Right hindlimb (tissue), 1 donor: ENCODE measurements around the gene SORCS2.

Experiments
- DNase-seq: peaks from one replicate; pipeline ENCODE4 v3.0.0-alpha.2; 2018

SORCS2 gene

GRCh38 chr4:7192252-7193029, at the start of gene SORCS2:
SORCS2 (plus strand) TSS chr4:7192538.
- DNase-seq: peak; percentile 88

DNA sequence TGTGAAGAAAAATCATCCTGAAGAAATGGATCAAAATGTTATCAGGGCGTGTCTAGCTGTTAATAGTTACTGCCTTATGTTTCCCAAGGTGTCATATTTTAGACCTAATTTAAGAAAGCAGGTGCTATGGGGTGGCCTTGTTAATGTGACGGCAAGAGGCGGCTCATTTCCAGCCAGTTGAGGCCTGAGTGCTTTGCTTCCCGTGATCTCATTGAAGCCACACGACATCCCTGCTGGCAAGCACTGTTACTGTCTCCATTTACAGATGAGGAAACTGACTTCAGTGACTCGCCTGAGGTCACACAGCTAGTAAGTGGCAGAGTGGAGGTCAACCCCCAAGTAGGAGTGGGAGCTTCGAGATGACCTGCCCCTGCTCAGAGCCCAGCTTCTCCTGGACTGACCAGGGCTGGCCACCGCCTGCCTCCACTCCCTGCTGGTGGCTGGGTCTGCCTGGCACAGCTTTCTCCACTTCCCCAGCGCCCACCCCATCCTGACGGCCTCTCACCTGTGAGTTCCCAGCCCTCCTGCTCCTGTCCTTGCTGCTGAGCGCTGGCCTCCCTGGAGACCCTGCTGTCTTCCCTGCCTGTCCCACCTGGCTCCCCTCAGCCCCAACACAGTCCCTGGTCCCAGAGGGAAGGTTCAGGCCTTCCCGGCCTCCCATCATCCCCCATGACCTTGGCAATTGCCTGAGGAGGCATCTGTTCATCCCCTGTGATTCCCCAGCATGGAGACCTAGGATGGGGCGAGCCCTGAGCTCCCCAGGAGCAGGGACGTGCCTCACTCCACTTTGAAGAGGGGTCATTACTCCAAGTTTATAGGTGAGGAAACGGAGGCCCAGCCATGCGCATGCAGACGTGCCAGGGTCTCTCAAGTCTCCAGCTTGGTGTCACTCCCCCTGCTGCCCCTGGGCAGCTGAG, 47.7 kb upstream of the SORCS2 start:
- DNase-seq: no peak

GRCh38 chr4:7145291-7145934, 46.9 kb upstream of the SORCS2 start:
- DNase-seq: no peak

- no peak for DNase-seq
Measured at GRCh38 chr4:7146059-7146785, 46.1 kb upstream of the SORCS2 start.

DNA sequence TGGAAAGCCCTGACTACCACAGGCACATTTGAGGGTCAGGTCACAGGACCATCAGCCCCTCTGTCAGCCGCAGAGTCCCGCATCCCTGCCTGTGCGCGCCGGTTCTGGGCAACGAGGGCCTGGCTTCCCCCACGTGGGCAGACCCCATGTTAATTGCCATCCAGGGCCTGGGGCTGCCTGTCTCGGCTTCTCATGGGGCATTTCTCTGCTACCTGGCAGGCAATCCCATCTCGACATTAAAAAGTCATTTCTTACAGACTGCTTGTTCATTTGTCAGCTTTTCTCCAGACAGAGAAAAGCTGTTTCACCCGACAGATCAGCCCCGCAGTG, 45.6 kb upstream of the SORCS2 start:
- DNase-seq: no peak

DNA sequence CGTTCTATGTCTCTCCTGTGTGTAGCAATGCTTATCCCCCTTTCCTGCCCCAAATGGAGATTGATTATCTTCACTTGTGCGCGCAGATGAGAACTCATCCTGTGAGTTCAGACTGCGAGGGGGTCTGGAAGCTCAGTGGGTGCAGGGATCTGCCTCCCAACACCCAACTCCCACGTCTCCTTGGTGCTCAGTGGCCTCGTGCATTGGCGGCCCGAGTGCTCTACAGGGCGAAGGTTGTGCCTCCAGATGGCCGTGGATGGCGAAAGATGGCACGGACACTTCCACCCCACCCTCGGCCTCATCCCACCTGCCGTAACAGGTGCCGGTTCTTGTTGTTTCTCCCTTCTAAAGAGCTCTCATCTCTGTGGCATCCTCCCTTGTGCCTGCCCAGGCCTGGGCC, 45.1 kb upstream of the SORCS2 start:
- DNase-seq: no peak

DNA sequence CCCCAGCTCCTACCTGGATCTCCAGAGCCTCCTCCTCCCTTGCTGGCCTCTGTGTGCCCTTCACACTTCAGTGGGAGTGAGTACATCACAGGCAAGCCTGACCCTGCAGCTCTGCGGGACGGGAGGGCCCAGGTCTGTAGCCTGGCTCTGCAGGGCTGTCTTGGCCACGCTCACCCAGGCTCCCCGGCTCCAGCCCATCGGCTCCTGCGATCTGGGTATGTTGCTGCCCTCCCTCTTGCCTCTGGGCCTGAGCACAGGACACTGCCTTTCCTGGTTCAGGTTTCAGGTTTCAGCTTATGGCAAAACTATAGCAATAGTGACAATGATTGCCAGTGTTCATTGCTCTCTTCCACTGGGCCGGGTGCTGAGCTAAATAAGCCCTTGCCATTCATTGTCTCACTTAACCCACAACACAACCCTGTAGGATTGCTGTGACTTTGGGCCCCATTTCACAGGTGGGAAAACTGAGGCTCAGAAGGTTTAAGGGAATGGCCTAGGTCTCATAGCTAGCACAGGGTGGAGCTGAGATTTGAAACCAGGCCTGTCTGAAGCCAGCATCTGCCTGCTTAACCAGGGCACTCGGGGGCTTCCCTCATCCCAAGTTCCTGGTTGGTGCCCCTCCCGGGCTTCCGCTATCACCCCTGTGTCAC, 44.6 kb upstream of the SORCS2 start:
- DNase-seq: no peak

DNA sequence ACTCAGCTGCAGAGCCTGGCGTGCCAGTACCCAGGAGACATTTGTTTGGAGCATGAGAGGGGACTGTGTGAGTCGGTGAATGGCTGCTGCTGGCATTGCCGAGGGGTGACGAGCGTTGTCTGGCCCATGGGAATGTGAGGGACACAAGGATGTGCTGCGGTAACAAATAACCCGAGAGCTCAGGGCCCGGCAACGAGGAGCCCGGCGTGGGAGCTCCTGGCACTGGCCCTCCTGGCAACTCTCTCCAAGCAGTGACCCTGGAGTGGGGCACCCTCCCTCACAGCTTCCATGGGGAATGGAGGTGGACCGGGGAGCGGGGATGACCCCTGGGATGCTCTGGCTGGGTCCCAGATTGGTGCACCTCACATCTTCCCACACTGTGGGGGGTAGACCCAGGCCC, 44.0 kb upstream of the SORCS2 start:
- DNase-seq: no peak

DNA sequence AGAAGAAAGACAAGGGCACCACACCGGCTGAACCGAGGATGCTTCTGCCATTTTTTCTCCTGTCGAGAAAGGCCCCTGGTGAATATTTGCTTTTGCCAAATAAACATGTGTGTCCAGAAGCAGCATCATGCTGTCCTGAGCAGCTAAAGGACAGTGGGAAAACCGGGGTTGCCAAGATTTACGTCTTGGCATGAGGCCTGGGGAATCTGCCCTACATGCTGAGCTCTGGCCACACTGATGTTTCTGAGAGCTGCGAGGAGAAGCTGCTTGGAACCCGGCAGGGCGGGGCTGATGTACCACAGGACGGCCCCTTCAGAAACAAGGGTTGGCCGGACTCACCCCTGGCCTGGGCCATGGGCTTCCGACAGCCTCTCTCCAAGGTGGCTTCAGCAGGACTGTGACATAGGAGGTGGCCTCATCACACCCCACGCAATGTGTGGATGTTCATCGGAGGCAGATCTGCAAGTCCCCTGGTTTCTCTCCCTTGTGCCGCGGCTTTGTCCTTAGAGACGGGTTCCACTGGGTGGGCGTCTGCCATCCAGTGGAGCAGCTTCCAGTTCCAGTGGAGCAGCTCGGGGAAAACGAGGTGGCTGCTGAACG, 42.2 kb upstream of the SORCS2 start:
- DNase-seq: peak; percentile 42

DNA sequence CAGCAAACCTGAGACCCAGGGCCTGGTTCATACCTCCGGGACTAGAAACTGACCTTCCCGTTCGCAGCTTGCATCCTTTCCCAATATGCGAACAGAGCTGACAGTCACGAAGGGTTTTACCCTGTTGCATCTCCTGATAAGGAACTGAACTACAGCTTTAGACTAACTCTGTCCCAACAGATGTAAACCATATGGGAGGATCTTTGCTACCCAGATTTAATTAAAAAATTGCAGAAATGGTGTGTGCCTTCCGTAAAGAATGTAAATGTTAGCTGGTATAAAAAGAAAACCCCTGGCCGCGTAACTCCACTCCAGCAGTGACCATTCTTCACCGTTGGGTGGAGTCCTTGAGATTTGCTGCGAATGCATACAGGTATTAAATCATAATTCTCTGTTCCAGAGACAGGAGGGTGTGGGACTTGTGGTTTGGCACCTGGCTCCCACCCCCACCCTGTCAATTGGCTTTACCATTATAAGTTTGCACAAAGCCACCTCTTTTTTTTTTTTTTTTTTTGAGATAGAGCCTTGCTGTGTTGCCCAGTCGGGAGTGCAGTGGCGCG, 40.6 kb upstream of the SORCS2 start:
- no peak for DNase-seq

DNA sequence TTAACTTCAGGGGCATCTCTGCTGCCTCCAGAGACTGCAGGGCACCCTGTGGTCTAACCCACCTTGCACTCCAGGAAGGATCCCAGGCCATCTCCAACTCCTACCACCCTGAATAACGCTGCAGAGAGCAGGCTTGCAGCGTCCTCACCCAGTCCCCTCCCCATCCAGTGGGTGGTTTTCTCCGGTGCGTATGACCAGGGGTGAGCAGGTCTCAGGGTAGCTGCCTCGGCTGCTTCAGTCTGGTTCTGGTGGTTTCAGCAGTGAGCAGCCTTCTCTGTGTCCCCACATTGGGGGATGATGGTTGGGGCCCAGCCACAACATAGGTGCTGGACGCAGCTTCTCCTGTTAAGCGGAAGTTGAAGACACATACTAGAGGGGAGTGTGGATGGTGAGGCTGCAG, 38.6 kb upstream of the SORCS2 start:
- peak; percentile 12 for DNase-seq

DNA sequence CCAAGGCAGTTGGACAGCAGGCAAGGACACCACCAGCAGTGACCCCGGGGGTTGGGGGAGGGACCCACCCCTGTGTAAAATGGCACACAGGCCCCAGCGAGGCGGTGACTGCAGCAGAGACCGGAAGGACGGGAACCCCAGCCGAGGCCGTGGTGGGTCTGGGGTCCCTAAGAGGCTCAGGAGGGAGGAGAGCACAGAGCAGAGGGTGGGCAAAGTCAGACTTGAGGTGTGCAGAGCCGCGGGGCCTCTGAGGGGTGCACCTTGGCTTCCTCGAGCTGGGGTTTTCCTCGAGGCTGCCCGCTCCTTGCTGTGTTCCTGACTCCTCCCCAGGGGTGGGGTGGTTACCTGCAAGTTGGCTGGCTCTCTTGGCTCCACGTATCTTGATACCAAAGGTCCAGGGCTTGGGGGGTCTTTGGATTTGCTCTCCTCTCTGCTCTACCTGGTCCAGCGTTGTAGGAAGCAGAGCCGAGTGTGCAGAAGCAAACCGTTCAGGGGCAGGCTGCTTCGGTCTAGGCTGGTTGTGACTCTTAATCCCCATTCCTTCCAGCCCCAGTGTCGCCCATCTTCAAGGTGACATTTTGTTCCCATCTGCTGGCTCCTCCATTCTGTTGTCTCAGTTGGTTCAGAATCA, 37.9 kb upstream of the SORCS2 start:
- DNase-seq: peak; percentile 15

GRCh38 chr4:7155590-7156071, 36.7 kb upstream of the SORCS2 start:
- peak; percentile 89 for DNase-seq

DNA sequence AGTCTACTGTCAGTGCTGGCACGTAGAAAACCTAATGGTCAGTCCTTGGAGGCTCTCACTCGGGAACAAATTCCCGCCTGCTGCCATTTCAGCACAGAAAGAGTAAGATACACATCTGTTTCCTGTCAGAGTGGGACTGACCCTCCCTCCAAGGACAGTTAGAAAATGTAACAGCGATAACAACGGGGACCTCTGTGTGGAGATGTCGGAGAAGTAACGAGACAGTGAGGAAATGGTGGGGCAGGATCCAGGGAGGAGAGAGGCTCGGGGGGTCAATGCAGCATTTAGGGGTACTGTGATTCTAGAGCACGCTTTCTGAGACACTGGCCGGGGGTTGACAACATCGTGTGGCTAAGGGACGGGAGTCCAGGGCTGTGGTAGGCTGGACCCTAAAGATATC, 36.0 kb upstream of the SORCS2 start:
- peak; percentile 43 for DNase-seq

- DNase-seq: peak; percentile 89
Measured at GRCh38 chr4:7156761-7157488, 35.4 kb upstream of the SORCS2 start.

GRCh38 chr4:7157666-7158065, 34.7 kb upstream of the SORCS2 start:
- DNase-seq: peak; percentile 13

- DNase-seq: peak; percentile 7
Measured at GRCh38 chr4:7158081-7158750, 34.1 kb upstream of the SORCS2 start.

- peak; percentile 9 for DNase-seq
Measured at GRCh38 chr4:7158991-7159390, 33.3 kb upstream of the SORCS2 start.

DNA sequence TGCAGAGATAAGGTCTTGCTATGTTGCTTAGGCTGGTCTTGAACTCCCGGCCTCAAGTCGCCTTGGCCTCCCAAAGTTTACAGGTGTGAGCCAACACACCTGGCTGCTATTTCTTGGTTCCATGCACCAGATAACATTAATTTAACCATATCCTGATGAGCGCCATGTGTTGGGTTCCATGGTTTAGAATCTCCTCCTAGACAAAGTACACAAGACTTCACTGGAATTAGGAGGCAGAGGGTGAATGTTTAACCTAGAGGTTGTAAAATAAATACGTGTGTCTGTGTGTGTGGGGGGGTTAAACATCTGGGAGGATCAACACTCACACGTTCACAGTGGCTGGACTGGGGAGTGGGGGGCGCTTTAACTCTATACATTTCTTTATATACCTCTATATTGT, 32.4 kb upstream of the SORCS2 start:
- DNase-seq: no peak

DNA sequence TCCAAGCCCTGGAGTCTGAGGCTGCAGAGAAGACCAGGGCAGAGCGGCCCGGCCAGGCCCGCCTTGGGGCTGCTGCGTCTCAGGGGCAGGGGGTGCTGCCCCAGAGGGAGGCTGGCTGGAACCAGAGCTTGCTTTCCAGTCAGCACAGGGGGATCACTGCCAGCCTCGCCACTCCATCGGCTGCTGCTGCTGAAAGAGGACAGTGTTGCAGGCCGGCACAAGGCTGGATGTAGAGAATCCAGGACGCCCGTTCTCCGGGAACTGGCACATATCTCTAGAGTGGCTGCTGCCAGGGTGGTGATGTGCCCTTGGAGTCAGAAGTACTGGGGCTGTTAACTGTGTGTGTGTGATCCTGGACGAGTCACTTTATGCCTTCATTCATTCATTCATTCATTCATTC, 31.9 kb upstream of the SORCS2 start:
- peak; percentile 20 for DNase-seq
